SK-N-MC (cell line): ENCODE measurements around the gene NUSAP1.
"Not testable (repeated sequence)": the region's sequence is repeated elsewhere in the genome, so short reads cannot be mapped to it uniquely, and the experiment has no call there.

Experiments
- DNase-seq: peaks from one replicate; pipeline ENCODE4 v3.0.0-alpha.2; 2011; ENCODE audit warnings: low read depth, low spot score
- H3K27ac ChIP-seq: fragments of 200-600 bp; sonication (generic); 2 replicates; pipeline ENCODE4 v1.5.1; 2016; ENCODE audit warnings: mixed run types
- H3K36me3 ChIP-seq: fragments of 200-600 bp; sonication (generic); 2 replicates; pipeline ENCODE4 v1.6.1; 2017; ENCODE audit warnings: antibody characterized with exemption, low read length, mixed read lengths; ENCODE audit not compliant: insufficient read depth
- H3K4me3 ChIP-seq: fragments of 200-600 bp; sonication (generic); 2 replicates; pipeline ENCODE4 v1.5.1; 2016
- H3K9ac ChIP-seq: fragments of 200-600 bp; sonication (generic); 2 replicates; pipeline ENCODE4 v1.8.0; 2017; ENCODE audit warnings: mixed run types, mixed read lengths; ENCODE audit not compliant: insufficient read length
- H3K9me3 ChIP-seq: fragments of 200-600 bp; sonication (generic); 2 replicates; pipeline ENCODE4 v1.6.1; 2017; ENCODE audit warnings: low read depth, mild to moderate bottlenecking, antibody characterized with exemption, low read length, moderate library complexity, mixed read lengths
- EZH2 ChIP-seq: fragments of 200-600 bp; sonication (generic); IDR thresholded peaks from one replicate; pipeline ENCODE4 v1.6.1; 2017; ENCODE audit warnings: antibody characterized with exemption
- FOXP2 ChIP-seq: optimal IDR thresholded peaks from 2 replicates; pipeline ENCODE3; 2011; ENCODE audit warnings: mild to moderate bottlenecking, moderate library complexity; ENCODE audit not compliant: insufficient read depth; ENCODE audit errors: extremely low read length, control extremely low read depth
- POLR2AphosphoS5 ChIP-seq: IDR thresholded peaks from 2 replicates; pipeline ENCODE4 v1.6.1; 2012; ENCODE audit warnings: mild to moderate bottlenecking, low read depth, low read length, borderline replicate concordance

The NUSAP1 gene

DNA sequence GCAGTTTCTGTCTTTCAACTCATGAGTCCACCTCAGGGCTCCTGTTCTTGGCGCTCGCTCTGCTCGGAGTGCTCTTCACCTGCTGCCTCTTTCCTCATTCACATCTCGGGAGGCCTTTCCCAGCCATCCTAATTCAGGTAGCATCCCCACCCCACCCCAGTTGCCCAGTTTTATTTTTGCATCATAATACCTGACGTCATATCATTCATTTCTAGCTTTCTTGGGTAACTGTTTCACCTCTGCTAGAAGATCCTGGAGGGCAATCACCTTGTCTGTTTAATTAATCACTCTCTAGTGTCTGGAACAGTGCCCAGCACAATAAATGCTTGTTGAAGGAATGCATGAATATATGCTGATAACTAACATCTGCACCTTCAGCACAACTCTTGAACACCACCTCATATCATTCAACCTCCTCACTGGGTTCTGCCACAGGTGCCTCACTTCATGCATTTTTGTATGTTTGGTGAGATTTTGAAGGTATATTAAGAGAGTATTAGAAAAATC, 7.6 kb downstream of the NUSAP1 start:
- Histone ChIP-seq H3K9me3 (no peaks in the 10 kb centered on the region), H3K27ac (no peak overlapping the region), H3K4me3 (no peak overlapping the region), H3K36me3 (peaks cover 77% of the 10 kb centered on the region), H3K9ac (no peak overlapping the region)
- no peak for TF ChIP-seq FOXP2
- no peak for TF ChIP-seq POLR2AphosphoS5
- TF ChIP-seq EZH2: no peak
- DNase-seq: no peak

DNA sequence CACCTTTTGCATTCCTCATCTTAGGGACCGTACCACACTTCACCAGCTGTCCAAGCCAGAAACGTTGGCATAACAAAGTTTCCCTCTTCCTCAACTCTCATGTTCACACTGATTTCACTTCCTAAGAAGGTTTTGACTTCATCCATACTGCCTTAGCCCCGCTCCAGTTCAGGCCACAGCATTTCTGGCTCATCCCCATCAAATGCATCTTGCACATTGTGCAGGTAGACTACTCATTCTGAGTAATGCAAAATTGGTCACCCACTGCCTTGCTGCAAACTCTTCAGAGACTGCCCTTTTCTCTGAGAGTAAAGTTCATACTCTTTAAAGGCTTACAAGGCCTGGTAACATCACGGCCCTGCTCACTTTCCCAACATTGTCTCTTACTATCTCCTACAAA, 8.8 kb downstream of the NUSAP1 start:
- DNase-seq: no peak
- no peaks in the 10 kb centered on the region for H3K9me3 ChIP-seq
- no peak overlapping the region for H3K9ac ChIP-seq
- H3K36me3 ChIP-seq: peaks cover 86% of the 10 kb centered on the region
- no peak overlapping the region for H3K27ac ChIP-seq
- no peak for TF ChIP-seq POLR2AphosphoS5
- TF ChIP-seq EZH2: no peak
- TF ChIP-seq FOXP2: no peak
- no peak overlapping the region for H3K4me3 ChIP-seq

DNA sequence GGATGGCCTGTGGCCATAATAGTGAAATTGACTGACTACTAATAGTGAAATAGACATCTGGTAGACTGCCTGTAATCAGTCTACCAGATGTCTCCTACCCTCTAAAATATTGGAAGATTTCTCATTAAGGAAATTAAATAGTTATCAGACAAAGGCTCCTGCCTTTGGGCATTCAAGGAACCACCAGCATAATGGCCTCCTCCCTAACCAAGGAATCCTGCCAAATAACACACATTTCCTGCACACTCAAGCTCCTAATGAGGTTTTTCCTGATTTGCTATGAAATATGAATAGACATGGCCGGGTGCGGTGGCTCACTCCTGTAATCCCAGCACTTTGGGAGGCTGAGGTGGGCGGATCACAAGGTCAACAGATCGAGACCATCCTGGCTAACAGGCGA, 14.6 kb downstream of the NUSAP1 start:
- Histone ChIP-seq H3K36me3 (peaks cover 94% of the 10 kb centered on the region), H3K4me3 (no peak overlapping the region), H3K27ac (no peak overlapping the region), H3K9me3 (no peaks in the 10 kb centered on the region), H3K9ac (no peak overlapping the region)
- DNase-seq: no peak
- TF ChIP-seq EZH2: no peak
- no peak for TF ChIP-seq FOXP2
- TF ChIP-seq POLR2AphosphoS5: no peak

DNA sequence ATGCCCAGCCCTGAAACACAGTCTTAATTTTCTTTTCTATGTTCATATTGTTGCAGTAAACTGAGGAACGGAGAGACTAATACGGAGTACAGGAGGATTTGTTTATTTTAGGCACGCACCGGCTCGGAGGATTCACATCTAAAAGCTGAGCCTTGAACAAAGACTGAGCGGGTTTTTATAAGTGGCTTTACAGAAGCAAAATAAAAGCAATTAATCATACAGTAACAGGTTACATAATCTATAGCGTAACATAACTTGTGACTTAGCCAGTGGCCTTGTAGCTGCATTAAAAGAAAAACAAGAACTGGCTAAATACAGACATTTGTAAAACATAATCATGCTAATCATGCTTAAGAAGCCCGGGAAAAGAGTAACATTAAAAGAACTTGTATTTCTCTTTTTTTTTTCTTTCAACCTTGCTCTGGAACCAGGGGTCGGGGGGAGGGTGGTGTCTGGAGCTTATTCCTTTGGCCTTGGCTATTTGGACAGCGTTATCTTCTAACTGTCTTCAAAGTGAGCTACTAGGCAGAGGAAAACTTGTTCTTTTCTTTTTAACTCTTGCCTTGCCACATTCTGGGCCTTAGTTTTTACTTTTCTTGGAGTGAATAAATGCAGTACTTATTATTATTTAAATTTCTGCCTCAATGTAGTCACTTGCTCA, 17.5 kb downstream of the NUSAP1 start:
- no peak for DNase-seq
- H3K4me3 ChIP-seq: no peak overlapping the region
- no peak overlapping the region for H3K27ac ChIP-seq
- TF ChIP-seq FOXP2 (no peak), POLR2AphosphoS5 (no peak), EZH2 (no peak)
- H3K9me3 ChIP-seq: no peaks in the 10 kb centered on the region
- no peak overlapping the region for H3K9ac ChIP-seq
- peaks cover 84% of the 10 kb centered on the region for H3K36me3 ChIP-seq

DNA sequence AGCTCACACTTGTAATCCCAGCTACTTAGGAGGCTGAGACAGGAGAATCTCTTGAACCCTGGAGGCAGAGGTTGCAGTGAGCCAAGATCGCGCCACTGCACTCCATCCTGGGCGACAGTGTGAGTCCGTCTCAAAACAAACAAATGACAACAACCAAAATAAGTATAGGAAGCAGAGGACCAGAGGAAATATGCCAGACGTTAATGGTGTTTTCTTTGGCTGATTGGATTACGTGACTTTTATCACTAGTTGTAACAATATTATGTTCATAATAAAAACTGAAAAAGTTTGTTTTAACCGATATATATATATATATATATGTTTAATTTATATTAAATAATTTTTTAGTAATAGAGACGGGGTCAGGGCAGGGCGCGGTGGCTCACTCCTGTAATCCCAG, 21.7 kb downstream of the NUSAP1 start:
- no peak for DNase-seq
- peaks cover 86% of the 10 kb centered on the region for H3K36me3 ChIP-seq
- H3K9me3 ChIP-seq: no peaks in the 10 kb centered on the region
- no peak for TF ChIP-seq POLR2AphosphoS5
- no peak for TF ChIP-seq FOXP2
- TF ChIP-seq EZH2: no peak
- H3K27ac ChIP-seq: no peak overlapping the region
- no peak overlapping the region for H3K9ac ChIP-seq
- no peak overlapping the region for H3K4me3 ChIP-seq

DNA sequence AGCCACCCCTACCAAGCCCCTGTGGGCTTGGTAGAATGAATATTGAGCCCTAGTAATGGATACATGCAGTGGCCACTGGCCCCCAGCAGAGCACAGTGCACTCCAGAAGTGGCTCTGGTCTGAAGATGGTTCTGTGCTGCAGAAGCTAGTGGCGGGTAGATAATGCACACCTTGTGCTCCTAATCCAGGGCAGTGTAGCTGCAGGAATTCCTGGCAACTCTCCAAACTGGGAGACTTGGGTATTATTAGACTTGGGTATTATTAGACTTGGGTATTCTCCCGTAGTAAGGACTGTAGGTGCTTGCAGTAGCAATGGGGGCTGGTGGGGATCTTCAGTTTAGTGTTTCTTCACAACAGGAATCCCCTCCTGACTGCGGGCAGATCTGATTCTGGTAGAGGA, 34.7 kb downstream of the NUSAP1 start:
- no peak overlapping the region for H3K9ac ChIP-seq
- TF ChIP-seq FOXP2 (no peak), POLR2AphosphoS5 (no peak), EZH2 (no peak)
- peaks cover 92% of the 10 kb centered on the region for H3K36me3 ChIP-seq
- no peak for DNase-seq
- no peaks in the 10 kb centered on the region for H3K9me3 ChIP-seq
- no peak overlapping the region for H3K27ac ChIP-seq
- no peak overlapping the region for H3K4me3 ChIP-seq

DNA sequence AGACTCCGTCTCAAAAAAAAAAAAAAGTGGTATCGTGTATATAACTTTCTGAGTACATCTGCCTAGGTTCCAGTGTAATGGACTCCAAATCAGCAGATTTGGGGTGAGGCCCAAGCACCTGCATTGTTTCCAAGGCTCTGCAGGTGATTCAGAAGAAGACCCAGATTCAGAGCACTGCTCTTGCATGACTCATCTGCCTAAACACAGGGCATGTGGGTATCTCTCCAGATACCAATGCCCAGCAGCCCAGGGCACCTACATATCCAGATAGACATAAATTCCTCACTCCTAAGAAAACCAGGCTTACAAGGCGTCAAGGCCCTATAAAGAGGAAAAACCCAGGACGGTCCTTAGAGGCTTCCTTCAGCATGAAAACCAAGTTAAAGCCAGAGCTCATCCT, 45.3 kb downstream of the NUSAP1 start:
- Histone ChIP-seq H3K36me3 (peaks cover 73% of the 10 kb centered on the region), H3K9ac (no peak overlapping the region), H3K4me3 (no peak overlapping the region), H3K27ac (no peak overlapping the region), H3K9me3 (no peaks in the 10 kb centered on the region)
- no peak for DNase-seq
- no peak for TF ChIP-seq FOXP2
- TF ChIP-seq EZH2: no peak
- TF ChIP-seq POLR2AphosphoS5: no peak

DNA sequence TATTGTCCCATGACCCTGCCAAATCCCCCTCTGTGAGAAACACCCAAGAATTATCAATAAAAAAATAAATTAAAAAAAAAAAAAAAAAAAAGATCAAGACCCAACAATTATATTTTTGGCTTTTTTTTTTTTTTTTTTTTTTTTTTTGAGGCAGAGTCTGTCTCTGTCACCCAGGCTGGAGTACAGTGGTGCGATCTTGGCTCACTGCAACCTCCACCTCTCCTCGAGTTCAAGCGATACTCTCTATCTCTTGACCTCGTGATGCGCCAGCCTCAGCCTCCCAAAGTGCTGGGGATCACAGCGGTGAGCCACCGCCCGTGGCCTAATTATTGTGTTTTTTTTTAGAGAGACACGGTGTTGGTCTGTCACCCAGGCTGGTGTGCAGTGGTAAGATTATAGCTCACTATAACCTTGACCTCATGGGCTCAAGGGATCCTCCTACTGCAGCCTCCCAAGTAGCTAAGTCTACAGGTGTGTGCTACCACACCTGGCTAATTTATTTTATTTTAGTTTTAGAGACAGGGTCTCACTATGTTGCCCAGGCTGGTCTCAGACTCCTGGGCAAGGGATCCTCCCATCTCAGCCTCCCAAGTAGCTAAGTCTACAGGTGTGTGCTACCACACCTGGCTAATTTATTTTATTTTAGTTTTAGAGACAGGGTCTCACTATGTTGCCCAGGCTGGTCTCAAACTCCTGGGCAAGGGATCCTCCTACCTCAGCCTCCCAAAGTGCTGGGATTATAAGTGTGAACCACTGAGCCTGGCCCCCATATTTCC, 51.5 kb downstream of the NUSAP1 start:
- H3K36me3 ChIP-seq: peaks cover 22% of the 10 kb centered on the region
- H3K4me3 ChIP-seq, H3K9me3 ChIP-seq: not testable (repeated sequence)

More for the DNA sequence above, 51.5 kb downstream of the NUSAP1 start:
- DNase-seq, H3K9ac ChIP-seq, H3K27ac ChIP-seq: not testable (repeated sequence)
